ENCODE data around the gene ANKLE2.

The ANKLE2 gene

GRCh38 chr12:132746613-132747012, 15.0 kb downstream of the ANKLE2 start:
- DNase-seq (ENCODE audit: low read depth in 2 of 2) = no peak

- no peak for DNase-seq (ENCODE audit: low read depth in 2 of 2)
Measured at GRCh38 chr12:132743831-132744230, 17.8 kb downstream of the ANKLE2 start.

- no peak for DNase-seq (ENCODE audit: low read depth in 2 of 2)
Measured at GRCh38 chr12:132741620-132742019, 20.0 kb downstream of the ANKLE2 start.

- DNase-seq (ENCODE audit: low read depth in 2 of 2) = no peak
Measured at GRCh38 chr12:132740652-132741051, 21.0 kb downstream of the ANKLE2 start.

GRCh38 chr12:132740313-132740646, 21.4 kb downstream of the ANKLE2 start:
- DNase-seq (ENCODE audit: low read depth in 2 of 2) = no peak

GRCh38 chr12:132739600-132740312, 21.9 kb downstream of the ANKLE2 start:
- no peak for DNase-seq (ENCODE audit: low read depth in 2 of 2)

GRCh38 chr12:132736913-132737312, 24.7 kb downstream of the ANKLE2 start:
- DNase-seq (ENCODE audit: low read depth in 2 of 2) = no peak

GRCh38 chr12:132736378-132736777, 25.3 kb downstream of the ANKLE2 start:
- DNase-seq (ENCODE audit: low read depth in 2 of 2) = no peak

- no peak for DNase-seq (ENCODE audit: low read depth in 2 of 2)
Measured at GRCh38 chr12:132735496-132735895, 26.1 kb downstream of the ANKLE2 start.

GRCh38 chr12:132734206-132734605, 27.4 kb downstream of the ANKLE2 start:
- no peak for DNase-seq (ENCODE audit: low read depth in 2 of 2)

GRCh38 chr12:132731574-132731973, 30.1 kb downstream of the ANKLE2 start:
- no peak for DNase-seq (ENCODE audit: low read depth in 2 of 2)

- DNase-seq (ENCODE audit: low read depth in 2 of 2) = no peak
Measured at GRCh38 chr12:132730353-132730752, 31.3 kb downstream of the ANKLE2 start.

GRCh38 chr12:132729541-132730320, 31.9 kb downstream of the ANKLE2 start:
- no peak for DNase-seq (ENCODE audit: low read depth in 2 of 2)

- no peak for DNase-seq (ENCODE audit: low read depth in 2 of 2)
Measured at GRCh38 chr12:132728502-132728901, 33.1 kb downstream of the ANKLE2 start.

GRCh38 chr12:132727091-132727794, 34.4 kb downstream of the ANKLE2 start:
- DNase-seq (ENCODE audit: low read depth in 2 of 2) = no peak

- DNase-seq (ENCODE audit: low read depth in 2 of 2) = no peak
Measured at GRCh38 chr12:132726386-132726785, 35.2 kb downstream of the ANKLE2 start.

- no peak for DNase-seq (ENCODE audit: low read depth in 2 of 2)
Measured at GRCh38 chr12:132724506-132725241, 37.0 kb downstream of the ANKLE2 start.

GRCh38 chr12:132723764-132724140, 37.9 kb downstream of the ANKLE2 start:
- DNase-seq (ENCODE audit: low read depth in 2 of 2) = no peak

- no peak for DNase-seq (ENCODE audit: low read depth in 2 of 2)
Measured at GRCh38 chr12:132723015-132723763, 38.4 kb downstream of the ANKLE2 start.

- DNase-seq (ENCODE audit: low read depth in 2 of 2) = no peak
Measured at GRCh38 chr12:132720606-132721345, 40.9 kb downstream of the ANKLE2 start.

GRCh38 chr12:132719954-132720324, 41.7 kb downstream of the ANKLE2 start:
- no peak for DNase-seq (ENCODE audit: low read depth in 2 of 2)

Data from stimulated activated CD4-positive, alpha-beta T cell treated with anti-CD3 and anti-CD28 coated beads, Interleukin-4, amount 100 ng/mL, for 48 hours (primary cell).